Neural cell (in vitro differentiated cells): Measurements from ENCODE around the gene CPNE5. TPM values are rescaled to one million over a fixed set of nuclear protein-coding genes. Genes with fewer than 3 reads are reported as not detected.

Experiments
- H2AFZ ChIP-seq: fragments of 200-600, 300-800 bp; sonication (generic), shearing (Covaris generic); 2 replicates; pipeline ENCODE4 v1.6.0; 2014; ENCODE audit warnings: low read depth, mild to moderate bottlenecking, antibody characterized with exemption, low read length, moderate library complexity
- H3F3A ChIP-seq: fragments of 200-600 bp; shearing (Covaris generic); 2 replicates; pipeline ENCODE4 v1.6.1; 2016; ENCODE audit warnings: mild to moderate bottlenecking, moderate library complexity, mixed read lengths, antibody characterized with exemption, low read length; ENCODE audit not compliant: insufficient read depth, poor library complexity, severe bottlenecking
- H3K27ac ChIP-seq: fragments of 200-600, 300-800 bp; sonication (generic), shearing (Covaris generic); 2 replicates; pipeline ENCODE4 v1.5.1; 2014; ENCODE audit warnings: mild to moderate bottlenecking, low read length, moderate library complexity
- H3K27me3 ChIP-seq: fragments of 300-800, 200-600 bp; sonication (generic), shearing (Covaris generic); 2 replicates; pipeline ENCODE4 v1.6.0; 2014; ENCODE audit warnings: mild to moderate bottlenecking, low read depth, low read length, moderate library complexity; ENCODE audit not compliant: insufficient read depth
- H3K36me3 ChIP-seq: fragments of 300-800, 200-600 bp; sonication (generic), shearing (Covaris generic); 2 replicates; pipeline ENCODE4 v1.5.1; 2014; ENCODE audit warnings: mild to moderate bottlenecking, antibody characterized with exemption, low read length, moderate library complexity; ENCODE audit not compliant: insufficient read depth
- H3K4me2 ChIP-seq: fragments of 300-800, 200-600 bp; sonication (generic), shearing (Covaris generic); 2 replicates; pipeline ENCODE4 v1.6.0; 2014; ENCODE audit warnings: mild to moderate bottlenecking, low read length
- H3K4me3 ChIP-seq: fragments of 300-800, 200-600 bp; sonication (generic), shearing (Covaris generic); 2 replicates; pipeline ENCODE4 v1.5.1; 2014; ENCODE audit warnings: mild to moderate bottlenecking, low read length, moderate library complexity
- H3K79me2 ChIP-seq: fragments of 200-600 bp; shearing (Covaris generic); replicated peaks from 2 replicates; pipeline ENCODE4 v1.6.0; 2014; ENCODE audit warnings: mild to moderate bottlenecking, low read length, moderate library complexity; ENCODE audit not compliant: insufficient read depth
- H3K9ac ChIP-seq: fragments of 300-800, 200-600 bp; sonication (generic), shearing (Covaris generic); 2 replicates; pipeline ENCODE4 v1.6.1; 2016; ENCODE audit warnings: mild to moderate bottlenecking, low read length, mixed read lengths
- H3K9me2 ChIP-seq: fragments of 200-600 bp; shearing (Covaris generic); 2 replicates; pipeline ENCODE4 v1.6.1; 2016; ENCODE audit warnings: mild to moderate bottlenecking, low read length, mixed read lengths; ENCODE audit not compliant: insufficient read depth
- H3K9me3 ChIP-seq: fragments of 200-600, 300-800 bp; sonication (generic), shearing (Covaris generic); 2 replicates; pipeline ENCODE4 v1.6.1; 2016; ENCODE audit warnings: mild to moderate bottlenecking, mixed run types, low read length, moderate library complexity, mixed read lengths
- H4K20me1 ChIP-seq: fragments of 200-600 bp; shearing (Covaris generic); 2 replicates; pipeline ENCODE4 v1.6.1; 2016; ENCODE audit warnings: mild to moderate bottlenecking, mixed run types; ENCODE audit not compliant: insufficient read depth
- CTCF ChIP-seq: fragments of 450-650 bp; IDR thresholded peaks from 2 replicates; pipeline ENCODE4 v1.5.1; 2014; ENCODE audit warnings: antibody characterized with exemption, mild to moderate bottlenecking, moderate library complexity; ENCODE audit not compliant: poor library complexity, severe bottlenecking
- EP300 ChIP-seq: fragments of 450-650 bp; conservative IDR thresholded peaks from 2 replicates; pipeline ENCODE4 v1.6.1; 2014; ENCODE audit warnings: antibody characterized with exemption, mild to moderate bottlenecking, moderate library complexity; ENCODE audit not compliant: poor library complexity, severe bottlenecking
- EZH2 ChIP-seq: fragments of 200-600, 300-800 bp; shearing (Covaris generic), sonication (generic); IDR thresholded peaks from 2 replicates; pipeline ENCODE4 v1.6.1; 2014; ENCODE audit warnings: antibody characterized with exemption, low read length, borderline replicate concordance, mild to moderate bottlenecking; ENCODE audit not compliant: insufficient read depth, poor library complexity, severe bottlenecking
- MXI1 ChIP-seq: fragments of 450-650 bp; conservative IDR thresholded peaks from 2 replicates; pipeline ENCODE4 v1.6.1; 2014; ENCODE audit warnings: antibody characterized with exemption, mild to moderate bottlenecking; ENCODE audit not compliant: poor library complexity, severe bottlenecking
- POLR2AphosphoS5 ChIP-seq: IDR thresholded peaks from 2 replicates; pipeline ENCODE4 v1.6.1; 2012
- RAD21 ChIP-seq: fragments of 450-650 bp; conservative IDR thresholded peaks from 2 replicates; pipeline ENCODE4 v1.6.1; 2014; ENCODE audit warnings: antibody characterized with exemption, mild to moderate bottlenecking, moderate library complexity
- REST ChIP-seq: IDR thresholded peaks from 2 replicates; pipeline ENCODE4 v1.6.1; 2012; ENCODE audit warnings: borderline replicate concordance
- SMC3 ChIP-seq: fragments of 450-650 bp; conservative IDR thresholded peaks from 2 replicates; pipeline ENCODE4 v1.6.1; 2014; ENCODE audit warnings: antibody characterized with exemption, mild to moderate bottlenecking, moderate library complexity; ENCODE audit not compliant: poor library complexity
- TAF1 ChIP-seq: IDR thresholded peaks from 2 replicates; pipeline ENCODE4 v1.6.1; 2012; ENCODE audit warnings: low read depth
- polyA plus RNA-seq: library from polyadenylated mRNA; depleted of rRNA; stranded (reverse); fragments of >200 nt; gene quantifications from 2 replicates; pipeline ENCODE4 v1.2.3, GENCODE V29; 2014

CPNE5 gene
- polyA plus RNA-seq, 1 donor from 2014 or later: 8.7 TPM

GRCh38 chr6:36725581-36725980 lies 113.7 kb downstream of the CPNE5 start:
- no peaks in the 10 kb centered on the region for H3K9me3 ChIP-seq

More at GRCh38 chr6:36725581-36725980, 113.7 kb downstream of the CPNE5 start:
- H3K4me3 ChIP-seq: no peak overlapping the region
- H3K27ac ChIP-seq: no peak overlapping the region
- TF ChIP-seq REST (no peak), MXI1 (no peak), CTCF (no peak), TAF1 (no peak), RAD21 (no peak), SMC3 (no peak), EZH2 (no peak), EP300 (no peak), POLR2AphosphoS5 (no peak)
- no peak overlapping the region for H3K9ac ChIP-seq
- H3K36me3 ChIP-seq: no peaks in the 10 kb centered on the region
- no peaks in the 10 kb centered on the region for H3K27me3 ChIP-seq
- H4K20me1 ChIP-seq: no peaks in the 10 kb centered on the region
- H3K79me2 ChIP-seq: no peaks in the 10 kb centered on the region
- H3K9me2 ChIP-seq: no peaks in the 10 kb centered on the region
- H3K4me2 ChIP-seq: no peak overlapping the region
- no peaks in the 10 kb centered on the region for H3F3A ChIP-seq
- no peak overlapping the region for H2AFZ ChIP-seq
